ENCODE measurements around the gene RABL3.

DNA sequence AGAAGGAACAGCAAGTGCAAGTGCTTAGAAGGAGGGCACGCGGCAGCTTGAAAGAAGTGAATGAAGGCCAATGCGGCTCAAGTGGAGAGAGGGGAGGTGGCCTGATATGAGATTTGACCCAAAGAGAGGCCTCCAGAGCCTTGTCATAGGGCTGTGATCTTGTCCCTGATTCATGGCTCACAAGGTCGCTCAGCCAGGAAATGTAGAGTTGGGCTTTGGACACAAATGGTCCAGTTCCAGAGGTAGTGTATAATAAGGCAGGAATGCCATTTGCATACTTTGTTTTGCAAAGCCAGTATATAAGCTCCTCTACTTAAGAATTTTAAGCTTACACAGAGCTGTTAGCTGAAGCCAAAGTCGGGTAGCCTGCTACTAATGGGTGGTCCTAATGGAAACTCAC is 94.0 kb downstream of the RABL3 start:
- TF ChIP-seq, protein P1, sequence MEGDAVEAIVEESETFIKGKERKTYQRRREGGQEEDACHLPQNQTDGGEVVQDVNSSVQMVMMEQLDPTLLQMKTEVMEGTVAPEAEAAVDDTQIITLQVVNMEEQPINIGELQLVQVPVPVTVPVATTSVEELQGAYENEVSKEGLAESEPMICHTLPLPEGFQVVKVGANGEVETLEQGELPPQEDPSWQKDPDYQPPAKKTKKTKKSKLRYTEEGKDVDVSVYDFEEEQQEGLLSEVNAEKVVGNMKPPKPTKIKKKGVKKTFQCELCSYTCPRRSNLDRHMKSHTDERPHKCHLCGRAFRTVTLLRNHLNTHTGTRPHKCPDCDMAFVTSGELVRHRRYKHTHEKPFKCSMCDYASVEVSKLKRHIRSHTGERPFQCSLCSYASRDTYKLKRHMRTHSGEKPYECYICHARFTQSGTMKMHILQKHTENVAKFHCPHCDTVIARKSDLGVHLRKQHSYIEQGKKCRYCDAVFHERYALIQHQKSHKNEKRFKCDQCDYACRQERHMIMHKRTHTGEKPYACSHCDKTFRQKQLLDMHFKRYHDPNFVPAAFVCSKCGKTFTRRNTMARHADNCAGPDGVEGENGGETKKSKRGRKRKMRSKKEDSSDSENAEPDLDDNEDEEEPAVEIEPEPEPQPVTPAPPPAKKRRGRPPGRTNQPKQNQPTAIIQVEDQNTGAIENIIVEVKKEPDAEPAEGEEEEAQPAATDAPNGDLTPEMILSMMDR (IDR thresholded peaks at IDR 0.05), result no peak
- no peak for TF ChIP-seq EZH2 (IDR thresholded peaks at IDR 0.05)

Data from neural progenitor cell (in vitro differentiated cells).